Fibroblast of peridontal ligament (primary cell): ENCODE results near the gene CEP350.
A peak's percentile ranks its signal among the peaks of the same experiment; 100 is the strongest.

Experiments
- DNase-seq: peaks from one replicate; pipeline ENCODE4 v3.0.0-alpha.2; 2010; ENCODE audit errors: extremely low read depth

CEP350 gene, protein sequence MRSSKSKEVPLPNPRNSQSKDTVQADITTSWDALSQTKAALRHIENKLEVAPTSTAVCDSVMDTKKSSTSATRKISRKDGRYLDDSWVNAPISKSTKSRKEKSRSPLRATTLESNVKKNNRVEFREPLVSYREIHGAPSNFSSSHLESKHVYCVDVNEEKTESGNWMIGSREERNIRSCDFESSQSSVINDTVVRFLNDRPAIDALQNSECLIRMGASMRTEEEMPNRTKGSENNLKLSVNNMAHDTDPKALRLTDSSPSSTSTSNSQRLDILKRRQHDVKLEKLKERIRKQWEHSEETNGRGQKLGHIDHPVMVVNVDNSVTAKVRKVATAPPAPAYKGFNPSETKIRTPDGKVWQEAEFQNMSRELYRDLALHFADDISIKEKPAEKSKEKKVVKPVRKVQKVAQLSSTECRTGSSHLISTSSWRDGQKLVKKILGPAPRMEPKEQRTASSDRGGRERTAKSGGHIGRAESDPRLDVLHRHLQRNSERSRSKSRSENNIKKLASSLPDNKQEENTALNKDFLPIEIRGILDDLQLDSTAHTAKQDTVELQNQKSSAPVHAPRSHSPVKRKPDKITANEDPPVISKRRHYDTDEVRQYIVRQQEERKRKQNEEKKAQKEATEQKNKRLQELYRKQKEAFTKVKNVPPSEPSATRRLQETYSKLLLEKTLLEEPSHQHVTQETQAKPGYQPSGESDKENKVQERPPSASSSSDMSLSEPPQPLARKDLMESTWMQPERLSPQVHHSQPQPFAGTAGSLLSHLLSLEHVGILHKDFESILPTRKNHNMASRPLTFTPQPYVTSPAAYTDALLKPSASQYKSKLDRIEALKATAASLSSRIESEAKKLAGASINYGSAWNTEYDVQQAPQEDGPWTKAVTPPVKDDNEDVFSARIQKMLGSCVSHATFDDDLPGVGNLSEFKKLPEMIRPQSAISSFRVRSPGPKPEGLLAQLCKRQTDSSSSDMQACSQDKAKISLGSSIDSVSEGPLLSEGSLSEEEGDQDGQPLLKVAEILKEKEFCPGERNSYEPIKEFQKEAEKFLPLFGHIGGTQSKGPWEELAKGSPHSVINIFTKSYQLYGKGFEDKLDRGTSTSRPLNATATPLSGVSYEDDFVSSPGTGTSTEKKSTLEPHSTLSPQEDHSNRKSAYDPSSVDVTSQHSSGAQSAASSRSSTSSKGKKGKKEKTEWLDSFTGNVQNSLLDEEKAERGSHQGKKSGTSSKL (N-terminal part only)

DNA sequence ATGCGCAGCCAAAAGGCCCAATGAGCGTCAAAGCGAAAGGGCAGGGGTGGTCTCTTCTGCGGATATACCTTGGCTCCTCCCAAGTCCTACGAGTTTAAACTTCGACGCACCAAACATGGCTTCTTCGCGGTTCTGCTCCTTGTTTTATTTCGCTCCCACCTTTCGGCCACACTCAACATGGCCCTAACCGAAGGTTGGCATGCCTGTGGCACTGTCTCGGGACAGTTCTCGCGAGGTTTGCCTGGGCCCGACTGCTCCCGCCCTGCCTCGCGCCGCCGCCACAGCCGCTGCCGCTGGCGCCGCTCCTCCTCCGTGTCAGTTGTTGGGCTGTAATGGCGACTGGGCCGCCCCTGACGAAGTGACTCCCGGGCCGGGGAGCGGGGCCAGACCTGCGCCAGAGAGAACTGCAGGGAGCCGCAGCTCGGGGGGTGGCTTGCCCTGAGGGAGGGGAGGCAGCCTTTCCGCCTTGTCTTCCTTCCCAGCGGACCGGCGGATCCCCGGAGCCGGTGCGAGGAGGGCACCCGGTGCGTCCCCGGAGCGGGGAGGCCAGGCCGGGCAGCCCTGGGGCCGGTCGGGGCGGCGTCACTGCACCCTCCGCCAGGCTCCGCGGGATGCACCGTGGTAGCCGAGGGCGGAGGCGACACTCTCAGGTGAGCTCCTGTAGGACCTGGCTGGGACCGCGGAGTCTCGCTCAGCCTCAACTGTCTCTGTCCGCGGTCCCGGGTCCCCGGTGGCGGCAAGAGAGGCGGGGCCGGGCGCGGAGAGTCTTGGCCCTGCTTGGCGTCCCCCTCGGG, at the start of gene CEP350:
CEP350 (plus strand) TSS at position 318 of the 794 bp plus-strand sequence. CDS start 31,372 bp downstream, outside the sequence.
- peak; percentile 100 for DNase-seq

DNA sequence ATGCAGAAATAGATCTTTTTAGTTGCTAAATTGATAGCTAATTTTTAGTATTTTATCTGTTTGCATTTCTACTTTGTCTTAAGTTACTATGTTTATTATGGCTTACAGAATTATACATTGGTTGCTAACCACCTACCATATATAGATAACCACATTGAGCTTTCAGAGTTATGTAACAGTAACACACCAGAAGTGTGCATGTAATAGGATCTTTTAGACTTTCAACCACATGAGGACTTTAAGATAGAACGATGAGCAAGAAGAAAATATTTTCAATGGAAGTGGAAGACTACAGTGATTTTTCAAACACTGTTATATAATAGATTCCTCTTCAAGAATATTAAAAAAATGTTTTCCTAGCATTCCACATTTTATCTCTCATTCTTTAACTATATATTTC, 43.7 kb upstream of the CEP350 start:
- no peak for DNase-seq

- no peak for DNase-seq
Observed at GRCh38 chr1:179911812-179912211, 42.8 kb upstream of the CEP350 start.

GRCh38 chr1:179917601-179918429, 36.8 kb upstream of the CEP350 start:
- no peak for DNase-seq

GRCh38 chr1:179921472-179921871, 33.1 kb upstream of the CEP350 start:
- DNase-seq = no peak

- DNase-seq = no peak
Observed at GRCh38 chr1:179921981-179922872, 32.4 kb upstream of the CEP350 start.

GRCh38 chr1:179923029-179923428, 31.6 kb upstream of the CEP350 start:
- no peak for DNase-seq

GRCh38 chr1:179924268-179924667, 30.3 kb upstream of the CEP350 start:
- DNase-seq = no peak

DNA sequence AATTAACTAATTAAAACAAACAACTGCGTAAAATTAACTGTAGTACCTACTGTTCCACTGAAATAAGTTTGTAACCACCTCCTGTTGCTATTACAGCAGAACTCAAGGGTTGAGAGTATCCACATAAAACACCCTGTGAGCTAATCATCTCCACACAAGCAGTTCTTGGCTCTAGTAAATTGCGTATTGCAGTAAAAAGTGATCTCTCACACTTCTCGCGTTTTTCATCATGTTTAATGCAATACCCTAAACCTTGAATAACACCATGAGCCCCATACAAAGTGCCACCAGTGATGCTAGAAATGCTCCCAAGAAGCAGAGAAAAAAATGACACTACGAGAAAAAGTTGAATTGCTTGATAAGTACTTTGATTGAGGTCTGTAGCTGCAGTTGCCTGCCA, 29.3 kb upstream of the CEP350 start:
- no peak for DNase-seq

- peak; percentile 85 for DNase-seq
Observed at GRCh38 chr1:179925922-179926849, 28.4 kb upstream of the CEP350 start.

DNA sequence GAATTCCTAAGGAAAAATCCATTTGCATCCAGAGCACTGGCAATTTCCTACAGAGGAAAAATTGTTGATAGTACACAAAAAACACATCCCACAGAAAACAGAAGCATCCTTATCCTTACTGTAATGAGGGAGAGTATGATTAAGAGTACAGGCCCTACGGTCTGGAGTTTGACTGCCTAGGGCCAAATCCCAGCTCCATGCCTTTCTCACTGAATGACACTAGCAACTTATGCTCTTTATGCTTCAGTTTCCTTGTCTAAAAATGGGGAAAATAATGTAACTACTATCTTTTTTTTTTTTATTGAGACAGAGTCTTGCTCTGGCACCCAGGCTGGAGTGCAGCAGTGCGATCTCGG, 27.8 kb upstream of the CEP350 start:
- DNase-seq = no peak

DNA sequence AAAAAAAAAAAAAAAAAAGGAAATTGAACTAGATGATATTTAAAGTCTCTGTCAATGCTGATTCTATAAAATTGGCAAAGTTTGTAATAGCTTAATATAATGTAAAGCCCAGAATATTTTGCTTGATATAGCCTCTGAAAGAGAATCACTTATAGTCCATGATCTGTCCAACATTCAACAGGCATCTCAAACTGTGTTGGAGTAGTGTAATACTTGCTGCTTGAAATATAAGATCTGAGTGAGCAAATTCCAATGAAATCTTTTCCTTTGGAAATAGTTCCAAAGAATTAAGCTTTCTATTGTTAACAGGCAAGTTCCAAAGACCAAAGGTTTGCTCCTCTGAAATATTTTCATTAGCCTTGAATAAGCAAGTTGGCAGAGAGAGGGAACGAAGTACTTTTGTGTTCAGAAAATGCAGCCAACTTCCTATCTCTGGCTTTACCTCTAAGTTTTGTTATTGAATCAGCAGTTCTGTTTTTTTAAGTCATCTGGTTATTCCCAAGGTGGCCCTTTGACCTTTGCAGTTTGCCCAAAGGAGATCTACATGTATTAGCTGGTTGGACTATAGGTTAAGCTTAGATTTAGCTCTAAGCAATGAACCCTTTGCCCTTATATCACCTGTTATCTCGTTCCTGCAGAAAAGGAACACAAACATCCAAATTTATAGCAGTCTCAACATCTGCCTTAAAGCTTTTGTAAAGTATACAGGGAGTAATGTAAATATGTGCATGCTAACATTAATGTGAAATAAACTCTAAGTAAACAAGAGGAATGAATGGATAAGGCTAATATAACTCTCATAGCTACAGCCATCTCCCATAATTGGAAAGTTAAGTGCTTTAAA, 24.4 kb upstream of the CEP350 start:
- peak; percentile 8 for DNase-seq

DNA sequence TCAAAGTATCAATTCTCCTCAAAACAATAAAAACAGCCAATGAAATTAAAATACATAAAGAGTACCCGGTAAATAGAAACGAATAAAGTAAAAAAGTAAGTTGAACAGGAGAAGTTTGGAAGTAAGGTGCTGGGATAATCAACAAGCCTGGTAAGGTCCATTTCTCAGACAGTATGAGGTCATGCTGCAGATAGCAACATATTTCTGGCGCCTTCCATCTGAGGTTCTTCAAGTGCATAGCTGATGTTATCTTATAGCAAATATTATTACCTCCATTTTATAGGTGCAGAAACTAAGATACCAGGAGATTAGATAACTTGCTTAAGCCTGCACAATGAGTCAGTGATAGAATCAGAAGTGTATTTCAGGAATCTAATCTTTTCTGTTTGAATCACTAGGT, 23.7 kb upstream of the CEP350 start:
- no peak for DNase-seq

DNA sequence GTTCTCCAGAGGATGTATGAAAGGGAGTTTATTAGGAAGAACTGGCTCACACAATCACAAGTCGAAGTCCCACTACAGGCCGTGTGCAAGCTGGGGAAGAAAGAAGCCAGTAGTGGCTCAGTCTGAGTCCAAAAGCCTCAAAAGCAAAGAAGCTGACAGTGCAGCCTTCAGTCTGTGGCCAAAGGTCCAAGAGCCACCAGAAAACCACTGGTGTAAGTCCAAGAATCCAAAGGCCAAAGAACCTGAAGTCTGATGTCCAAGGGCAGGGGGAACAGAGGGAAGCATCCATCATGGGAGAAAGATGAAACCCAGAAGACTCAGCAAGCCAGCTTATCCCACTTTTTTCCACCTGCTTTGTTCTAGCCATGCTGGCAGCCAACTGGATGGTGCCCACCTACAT, 21.4 kb upstream of the CEP350 start:
- no peak for DNase-seq

GRCh38 chr1:179935909-179936496, 18.6 kb upstream of the CEP350 start:
- DNase-seq = no peak

GRCh38 chr1:179937668-179938254, 16.8 kb upstream of the CEP350 start:
- DNase-seq = no peak

DNA sequence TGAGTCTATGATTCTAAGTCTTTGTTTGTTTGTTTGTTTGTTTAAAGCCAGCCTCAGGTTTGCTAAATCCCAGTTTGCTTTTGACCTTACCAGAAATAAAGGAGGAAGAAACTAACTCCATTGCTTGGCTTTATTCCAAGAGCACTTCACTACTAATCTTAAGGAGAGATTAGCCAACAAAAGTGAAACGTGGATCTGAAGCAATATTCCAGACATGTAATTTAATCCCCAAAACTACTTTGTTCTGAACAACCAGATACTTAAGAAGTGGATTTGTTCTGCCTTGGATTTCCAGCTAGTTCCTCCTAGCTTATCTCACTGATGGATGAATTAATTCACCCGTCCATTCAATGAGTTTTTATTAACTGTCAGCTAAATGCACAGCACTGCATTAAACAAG, 15.9 kb upstream of the CEP350 start:
- DNase-seq = peak; percentile 66
